Tibial nerve (tissue), 4 donors: ENCODE results near the gene VEZF1.

Experiments
- EP300 ChIP-seq, 2 donors: sonication (generic); formaldehyde crosslinking; IDR thresholded peaks; one replicate each; pipeline ENCODE4 v1.6.1; 2017; ENCODE audit warnings: antibody characterized with exemption in 2 of 2, mild to moderate bottlenecking in 1 of 2
- TF ChIP-seq, protein P1 (sequence below), 5 experiments: fragments of 200-600 bp in 3 of 5; fragments of 450-650 bp in 2 of 5; sonication (generic) in 3 of 5; IDR thresholded peaks; one replicate each; pipeline ENCODE4 v1.5.1; 2016 to 2019; ENCODE audit warnings: antibody characterized with exemption in 5 of 5, mild to moderate bottlenecking in 3 of 5, moderate library complexity in 2 of 5

GRCh38 chr17:57988301-57989250, 522 bp upstream of the VEZF1 start:
- TF ChIP-seq, protein P1, sequence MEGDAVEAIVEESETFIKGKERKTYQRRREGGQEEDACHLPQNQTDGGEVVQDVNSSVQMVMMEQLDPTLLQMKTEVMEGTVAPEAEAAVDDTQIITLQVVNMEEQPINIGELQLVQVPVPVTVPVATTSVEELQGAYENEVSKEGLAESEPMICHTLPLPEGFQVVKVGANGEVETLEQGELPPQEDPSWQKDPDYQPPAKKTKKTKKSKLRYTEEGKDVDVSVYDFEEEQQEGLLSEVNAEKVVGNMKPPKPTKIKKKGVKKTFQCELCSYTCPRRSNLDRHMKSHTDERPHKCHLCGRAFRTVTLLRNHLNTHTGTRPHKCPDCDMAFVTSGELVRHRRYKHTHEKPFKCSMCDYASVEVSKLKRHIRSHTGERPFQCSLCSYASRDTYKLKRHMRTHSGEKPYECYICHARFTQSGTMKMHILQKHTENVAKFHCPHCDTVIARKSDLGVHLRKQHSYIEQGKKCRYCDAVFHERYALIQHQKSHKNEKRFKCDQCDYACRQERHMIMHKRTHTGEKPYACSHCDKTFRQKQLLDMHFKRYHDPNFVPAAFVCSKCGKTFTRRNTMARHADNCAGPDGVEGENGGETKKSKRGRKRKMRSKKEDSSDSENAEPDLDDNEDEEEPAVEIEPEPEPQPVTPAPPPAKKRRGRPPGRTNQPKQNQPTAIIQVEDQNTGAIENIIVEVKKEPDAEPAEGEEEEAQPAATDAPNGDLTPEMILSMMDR (IDR thresholded peaks at IDR 0.05): peak in 1 of 5 experiments; percentile 21
- peak in 1 of 2 donors; percentile 51 for TF ChIP-seq EP300 (IDR thresholded peaks at IDR 0.05)
